ENCODE data around the gene TNNT1. TPM values are rescaled to one million over a fixed set of nuclear protein-coding genes. Genes with fewer than 3 reads are reported as not detected.

TNNT1 gene
- total RNA-seq, 6 donors from 2014 or later = 1.3 to 31.2 (median 2.4) TPM; not detected in 1

DNA sequence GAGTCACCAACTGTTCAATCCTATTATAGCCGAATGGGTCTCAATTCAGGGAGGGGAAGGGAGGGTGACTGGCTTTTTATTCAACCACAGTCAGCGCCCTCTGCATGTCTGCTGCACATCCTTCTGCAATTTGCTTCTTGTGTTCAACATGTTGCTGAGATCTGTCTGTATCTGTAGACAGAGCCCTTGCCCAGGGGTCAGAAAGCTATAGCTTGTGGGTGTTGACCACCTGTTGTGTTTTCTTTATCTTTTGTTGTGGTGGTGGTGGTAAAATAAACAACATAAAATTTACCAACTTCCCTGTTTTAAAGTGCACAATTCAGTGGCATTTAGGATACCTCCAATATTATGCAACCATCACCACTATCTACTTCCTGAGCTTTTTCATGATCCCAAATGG is 43.8 kb downstream of the TNNT1 start:
- no peak overlapping the region for H3K27ac ChIP-seq
- ATAC-seq (ENCODE audit: low FRiP score in 2 of 2) (no peak), DNase-seq (no peak)
- no peak overlapping the region for H3K4me3 ChIP-seq
- no peaks in the 10 kb centered on the region for H3K4me1 ChIP-seq
- H3K27me3 ChIP-seq = no peaks in the 10 kb centered on the region
- 80 to 92% methylated on average over 2 of the region's 2 CpGs for WGBS, 2 donors
- TF ChIP-seq POLR2AphosphoS5 (IDR thresholded peaks at IDR 0.05) (no peak), EP300 (IDR thresholded peaks at IDR 0.05) (no peak), POLR2A (IDR thresholded peaks at IDR 0.05) (no peak), CTCF (IDR thresholded peaks at IDR 0.05) (no peak)
- H3K36me3 ChIP-seq = peaks cover 3 to 63% (median 38%) of the 10 kb centered on the region in 4 donors
- H3K9me3 ChIP-seq = peaks cover 0 to 4% (median 0%) of the 10 kb centered on the region in 4 donors

GRCh38 chr19:55103190-55103589 is 45.8 kb downstream of the TNNT1 start:
- TF ChIP-seq CTCF (IDR thresholded peaks at IDR 0.05) = no peak
- no peak for TF ChIP-seq POLR2AphosphoS5 (IDR thresholded peaks at IDR 0.05)
- no peak for TF ChIP-seq EP300 (IDR thresholded peaks at IDR 0.05)
- no peak for TF ChIP-seq POLR2A (IDR thresholded peaks at IDR 0.05)

GRCh38 chr19:55101261-55101660 is 47.7 kb downstream of the TNNT1 start:
- Histone ChIP-seq H3K27ac (no peak overlapping the region), H3K4me1 (peaks cover 0 to 11% (median 0%) of the 10 kb centered on the region in 4 donors), H3K4me3 (no peak overlapping the region), H3K9me3 (peaks cover 0 to 4% (median 0%) of the 10 kb centered on the region in 4 donors), H3K36me3 (peaks cover 6 to 61% (median 52%) of the 10 kb centered on the region in 4 donors), H3K27me3 (no peaks in the 10 kb centered on the region)
- 88 to 91% methylated on average over 9 to 10 of the region's 10 CpGs for WGBS, 2 donors
- DNase-seq = no peak
- ATAC-seq (ENCODE audit: low FRiP score in 2 of 2) = no peak
- TF ChIP-seq EP300 (IDR thresholded peaks at IDR 0.05) = no peak
- no peak for TF ChIP-seq POLR2A (IDR thresholded peaks at IDR 0.05)
- no peak for TF ChIP-seq CTCF (IDR thresholded peaks at IDR 0.05)
- TF ChIP-seq POLR2AphosphoS5 (IDR thresholded peaks at IDR 0.05) = no peak

More at GRCh38 chr19:55103190-55103589, 45.8 kb downstream of the TNNT1 start:
- ATAC-seq (ENCODE audit: low FRiP score in 2 of 2) = no peak
- peak in 1 of 2 donors; percentile 58 for DNase-seq
- Histone ChIP-seq H3K36me3 (peaks cover 6 to 63% (median 48%) of the 10 kb centered on the region in 4 donors), H3K4me3 (no peak overlapping the region), H3K27me3 (no peaks in the 10 kb centered on the region), H3K4me1 (peaks cover 0 to 9% (median 0%) of the 10 kb centered on the region in 4 donors), H3K9me3 (peaks cover 0 to 4% (median 0%) of the 10 kb centered on the region in 4 donors), H3K27ac (no peak overlapping the region)
- 96 to 99% methylated on average over 8 to 9 of the region's 9 CpGs for WGBS, 2 donors

- Histone ChIP-seq H3K4me3 (no peak overlapping the region), H3K36me3 (peaks cover 11 to 70% (median 66%) of the 10 kb centered on the region in 4 donors), H3K9me3 (peaks cover 0 to 4% (median 0%) of the 10 kb centered on the region in 4 donors), H3K27ac (peak overlapping the region in 1 of 4 donors; percentile 21), H3K4me1 (peaks cover 0 to 11% (median 0%) of the 10 kb centered on the region in 4 donors), H3K27me3 (no peaks in the 10 kb centered on the region)
- peak in 1 of 2 donors; percentile 56 for DNase-seq
- TF ChIP-seq EP300 (IDR thresholded peaks at IDR 0.05) (no peak), POLR2A (IDR thresholded peaks at IDR 0.05) (no peak), CTCF (IDR thresholded peaks at IDR 0.05) (no peak), POLR2AphosphoS5 (IDR thresholded peaks at IDR 0.05) (no peak)
- ATAC-seq (ENCODE audit: low FRiP score in 2 of 2) = no peak
- 87% methylated on average over 22 to 27 of the region's 27 CpGs for WGBS, 2 donors
Measured at GRCh38 chr19:55099557-55100506, 49.2 kb downstream of the TNNT1 start.

Measured in upper lobe of left lung (tissue), 6 donors.